Smooth muscle cell of the coronary artery (primary cell): ENCODE data around the gene PHF20. TPM values are rescaled to one million over a fixed set of nuclear protein-coding genes. Genes with fewer than 3 reads are reported as not detected.

Source experiments
- total RNA-seq: library from RNA; depleted of rRNA; stranded (reverse); fragments of >200 nt; gene quantifications from 2 replicates; pipeline ENCODE4 v1.2.3, GENCODE V29; 2014; ENCODE audit warnings: low replicate concordance

Gene PHF20
- total RNA-seq: 15.8 and 19.1 TPM in 2 replicates

GRCh38 chr20:35771689-35772562 is at the start of gene PHF20:
PHF20 (plus strand) TSS chr20:35772015; CDS start chr20:35801523, 29,508 bp downstream.

DNA sequence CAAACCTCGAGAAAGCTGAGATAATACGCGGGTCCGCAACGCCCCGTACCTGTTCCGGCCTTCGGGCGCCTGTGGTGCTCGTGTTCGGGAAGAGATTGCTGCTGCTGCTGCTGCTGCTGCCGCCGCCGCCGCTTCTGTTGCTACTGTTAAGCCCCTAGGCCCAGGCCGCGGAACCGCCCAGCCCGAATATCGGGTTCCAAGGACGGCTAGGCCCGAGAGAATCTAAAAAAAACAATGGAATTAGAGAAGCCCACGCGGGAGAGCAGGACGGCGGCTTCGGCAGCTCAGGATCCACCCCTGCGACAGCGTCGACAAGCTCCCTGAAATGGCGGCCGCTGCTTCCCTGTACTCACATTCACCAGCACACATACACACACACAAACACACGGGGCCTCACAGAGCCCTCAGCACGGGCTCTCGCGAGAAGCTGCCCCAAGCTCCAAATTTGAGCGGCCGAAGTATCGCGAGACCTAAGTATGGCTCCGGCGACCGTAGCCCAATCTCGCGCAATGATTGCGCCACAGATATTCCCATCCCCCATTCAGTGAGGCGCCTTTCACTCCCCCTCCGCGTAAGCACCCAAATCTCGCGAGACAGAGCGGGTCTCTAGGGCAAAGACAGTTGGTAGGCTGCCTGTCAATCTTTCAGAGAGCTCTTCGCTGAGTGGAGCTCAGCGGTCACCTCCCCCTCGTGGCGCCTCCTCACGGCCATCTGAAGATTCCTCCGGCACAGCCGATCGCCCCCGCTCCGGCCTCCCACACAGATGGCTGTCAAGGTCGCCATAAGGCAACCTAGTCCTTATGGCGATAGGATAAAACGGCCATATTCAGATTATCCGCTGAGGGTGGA is 29.7 kb upstream of the PHF20 start, which contains the start of gene RBM39:
Gene RBM39 (minus strand): TSS at position 369 of the 849 bp plus-strand sequence. CDS start 1,386 bp downstream, outside the sequence.

GRCh38 chr20:35954200-35954906 is 182.5 kb downstream of the PHF20 start, which contains the start of gene SCAND1:
SCAND1 (minus strand) TSS chr20:35954502; CDS start chr20:35954284, 218 bp downstream.

DNA sequence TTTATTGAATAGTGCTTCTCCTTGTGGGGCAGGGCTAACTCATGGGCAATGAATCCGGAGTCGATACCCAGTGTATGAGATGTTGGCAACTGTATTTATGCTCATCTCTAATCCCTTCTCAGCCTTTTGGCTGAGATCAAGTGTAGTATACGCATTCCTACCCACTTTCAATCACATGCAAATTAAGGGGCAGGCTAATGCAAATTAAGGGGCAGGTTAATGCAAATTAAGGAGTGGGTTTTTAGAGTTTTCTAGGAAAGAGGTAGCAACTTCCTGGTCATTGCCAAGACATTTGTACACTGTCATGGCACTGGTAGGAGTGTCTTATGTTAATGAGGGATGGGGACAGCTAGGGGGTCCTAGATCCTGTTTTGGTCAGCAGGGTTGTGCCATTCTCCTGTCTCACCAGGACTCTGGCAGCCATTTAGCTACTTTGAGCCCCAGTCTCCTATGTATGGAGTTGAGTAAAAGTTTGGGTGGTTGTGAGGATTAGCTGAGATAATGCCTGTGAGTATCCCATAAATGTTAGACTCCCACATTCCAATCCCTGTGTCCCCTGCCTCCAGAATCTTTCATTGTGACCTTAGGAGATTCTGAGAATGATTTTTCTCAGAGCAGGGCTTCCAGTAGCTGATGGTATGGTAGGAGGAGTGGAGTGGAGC is 196.3 kb downstream of the PHF20 start, which contains the start of gene CNBD2:
Gene CNBD2 (plus strand): TSS at position 612 of the 662 bp plus-strand sequence. CDS start 173 bp downstream, outside the sequence.

Other genes starting within 250 kb of the PHF20 start
- not detected in 2 replicates for gene C20orf173, start 242.4 kb upstream of the PHF20 start, total RNA-seq
- 358 and 938 TPM in 2 replicates for gene ERGIC3, start 229.9 kb upstream of the PHF20 start, total RNA-seq
- gene SPAG4, start 156.2 kb upstream of the PHF20 start, total RNA-seq: 3.5 and 17.3 TPM in 2 replicates
- 160 and 220 TPM in 2 replicates for gene CPNE1, start 107.1 kb upstream of the PHF20 start, total RNA-seq
- gene RBM12, start 107.1 kb upstream of the PHF20 start, total RNA-seq: 15.6 and 30.8 TPM in 2 replicates
- gene NFS1, start 72.7 kb upstream of the PHF20 start, total RNA-seq: 17.8 and 21.7 TPM in 2 replicates
- 254 and 437 TPM in 2 replicates for gene ROMO1, start 72.6 kb upstream of the PHF20 start, total RNA-seq
- 279 and 325 TPM in 2 replicates for gene RBM39, start 29.8 kb upstream of the PHF20 start, total RNA-seq
- gene SCAND1, start 182.5 kb downstream of the PHF20 start, total RNA-seq: 8.1 and 46.1 TPM in 2 replicates
- gene CNBD2, start 196.6 kb downstream of the PHF20 start, total RNA-seq: 1.1 and 1.7 TPM in 2 replicates